Uterus (tissue), 4 donors: Measurements from ENCODE around the gene TPD52L2. TPM values are rescaled to one million over a fixed set of nuclear protein-coding genes. Genes with fewer than 3 reads are reported as not detected.
A peak's percentile ranks its signal among the peaks of the same experiment; 100 is the strongest.

Source experiments
- DNase-seq, 2 donors: peaks; one replicate each; pipeline ENCODE4 v3.0.0-alpha.2; 2019 to 2020
- H3K27ac ChIP-seq, 2 donors: fragments of 200-600 bp; sonication (generic); 1 replicate in 1 of 2; 2 replicates in 1 of 2; pipeline ENCODE4 v1.5.1; 2016 to 2018
- H3K27me3 ChIP-seq, 2 donors: fragments of 200-600 bp; sonication (generic); one replicate each; pipeline ENCODE4 v1.5.1; 2018 to 2019; ENCODE audit warnings: control low read depth in 1 of 2
- H3K36me3 ChIP-seq, 2 donors: fragments of 200-600 bp; sonication (generic); one replicate each; pipeline ENCODE4 v1.5.1; 2019; ENCODE audit warnings: control low read depth in 1 of 2
- H3K4me1 ChIP-seq, 2 donors: fragments of 200-600 bp; sonication (generic); one replicate each; pipeline ENCODE4 v1.5.1; 2018 to 2019; ENCODE audit warnings: control low read depth in 1 of 2
- H3K4me3 ChIP-seq, 2 donors: fragments of 200-600 bp; sonication (generic); 1 replicate in 1 of 2; 2 replicates in 1 of 2; pipeline ENCODE4 v1.5.1; 2018 to 2019; ENCODE audit warnings: mild to moderate bottlenecking in 1 of 2
- H3K9me3 ChIP-seq, 2 donors: fragments of 200-600 bp; sonication (generic); one replicate each; pipeline ENCODE4 v1.5.1; 2019; ENCODE audit warnings: control low read depth in 1 of 2
- POLR2A ChIP-seq, 2 donors: fragments of 450-650 bp; IDR thresholded peaks; one replicate each; pipeline ENCODE4 v1.6.1; 2016; ENCODE audit warnings: antibody characterized with exemption in 2 of 2, mild to moderate bottlenecking in 1 of 2, moderate library complexity in 1 of 2
- intact Hi-C: fragments of 100-400 bp; cut with DNase I; formaldehyde crosslinking; loops from one replicate; pipeline ENCODE4 v1.15.1; 2023; ENCODE audit warnings: low total_unique reads
- total RNA-seq, 4 donors: library from RNA; depleted of rRNA in 3 of 4; stranded (reverse); fragments of >200 nt in 3 of 4; gene quantifications; one replicate each; pipeline versions ENCODE4 v1.1.0 to v1.2.4, GENCODE V29; 2014 to 2023
- TF ChIP-seq, protein P1 (sequence below), 4 experiments: fragments of 200-600 bp in 2 of 4; fragments of 450-650 bp in 2 of 4; sonication (generic) in 2 of 4; IDR thresholded peaks; one replicate each; pipeline ENCODE4 v1.5.1; 2016 to 2019; ENCODE audit warnings: antibody characterized with exemption in 4 of 4, mild to moderate bottlenecking in 2 of 4, moderate library complexity in 1 of 4
- donor health status: DM: yes; HTN: yes; CAD: no.

Gene TPD52L2
- total RNA-seq, 4 donors from 2014 or later = 44.1 to 77.8 (median 62.0) TPM

GRCh38 chr20:63896264-63897105, 31.4 kb downstream of the TPD52L2 start:
- H3K4me1 ChIP-seq = peaks cover 0 to 16% of the 10 kb centered on the region in 2 donors
- intact Hi-C loops = no loop called here
- H3K36me3 ChIP-seq = no peaks in the 10 kb centered on the region
- no peak for DNase-seq
- peak overlapping the region; percentile 64 to 65 for H3K27ac ChIP-seq
- TF ChIP-seq, protein P1, sequence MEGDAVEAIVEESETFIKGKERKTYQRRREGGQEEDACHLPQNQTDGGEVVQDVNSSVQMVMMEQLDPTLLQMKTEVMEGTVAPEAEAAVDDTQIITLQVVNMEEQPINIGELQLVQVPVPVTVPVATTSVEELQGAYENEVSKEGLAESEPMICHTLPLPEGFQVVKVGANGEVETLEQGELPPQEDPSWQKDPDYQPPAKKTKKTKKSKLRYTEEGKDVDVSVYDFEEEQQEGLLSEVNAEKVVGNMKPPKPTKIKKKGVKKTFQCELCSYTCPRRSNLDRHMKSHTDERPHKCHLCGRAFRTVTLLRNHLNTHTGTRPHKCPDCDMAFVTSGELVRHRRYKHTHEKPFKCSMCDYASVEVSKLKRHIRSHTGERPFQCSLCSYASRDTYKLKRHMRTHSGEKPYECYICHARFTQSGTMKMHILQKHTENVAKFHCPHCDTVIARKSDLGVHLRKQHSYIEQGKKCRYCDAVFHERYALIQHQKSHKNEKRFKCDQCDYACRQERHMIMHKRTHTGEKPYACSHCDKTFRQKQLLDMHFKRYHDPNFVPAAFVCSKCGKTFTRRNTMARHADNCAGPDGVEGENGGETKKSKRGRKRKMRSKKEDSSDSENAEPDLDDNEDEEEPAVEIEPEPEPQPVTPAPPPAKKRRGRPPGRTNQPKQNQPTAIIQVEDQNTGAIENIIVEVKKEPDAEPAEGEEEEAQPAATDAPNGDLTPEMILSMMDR (IDR thresholded peaks at IDR 0.05) = no peak
- TF ChIP-seq POLR2A (IDR thresholded peaks at IDR 0.05) = no peak
- no peaks in the 10 kb centered on the region for H3K9me3 ChIP-seq
- no peaks in the 10 kb centered on the region for H3K27me3 ChIP-seq
- H3K4me3 ChIP-seq = peak overlapping the region; percentile 41 to 60

DNA sequence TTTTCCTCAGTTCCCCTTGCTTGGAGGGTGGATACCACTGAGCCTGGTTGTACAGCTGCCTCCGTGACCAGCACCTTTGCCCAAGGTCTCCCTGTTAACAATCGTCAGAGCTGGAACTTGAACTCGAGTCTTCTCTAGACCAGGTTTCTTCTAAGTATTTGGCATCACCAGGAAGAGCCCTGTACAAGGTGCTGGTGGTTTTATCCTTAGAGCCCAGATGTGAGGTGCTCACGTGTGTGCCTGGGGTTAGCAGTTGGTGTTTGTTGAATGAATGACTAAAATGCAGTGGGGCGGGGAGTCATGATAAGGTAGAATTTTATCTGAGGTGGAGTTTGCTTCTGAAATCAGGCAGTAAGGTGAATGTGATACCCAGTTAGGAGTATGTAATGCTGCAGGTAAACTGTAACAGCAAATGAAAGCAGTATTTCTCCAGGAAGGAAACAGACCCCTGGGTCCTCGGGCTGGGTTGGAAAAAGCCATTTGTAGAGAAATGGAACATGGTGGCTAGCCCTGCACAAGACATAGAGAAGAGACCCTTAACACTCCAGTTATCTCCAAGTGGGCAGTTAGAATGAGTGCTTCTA, 33.0 kb downstream of the TPD52L2 start:
- Histone ChIP-seq H3K27ac (no peak overlapping the region), H3K4me1 (peaks cover 0 to 16% of the 10 kb centered on the region in 2 donors), H3K27me3 (no peaks in the 10 kb centered on the region), H3K9me3 (no peaks in the 10 kb centered on the region), H3K36me3 (no peaks in the 10 kb centered on the region), H3K4me3 (no peak overlapping the region)
- TF ChIP-seq, protein P1 (IDR thresholded peaks at IDR 0.05) = no peak
- DNase-seq = no peak
- intact Hi-C loops = no loop called here

DNA sequence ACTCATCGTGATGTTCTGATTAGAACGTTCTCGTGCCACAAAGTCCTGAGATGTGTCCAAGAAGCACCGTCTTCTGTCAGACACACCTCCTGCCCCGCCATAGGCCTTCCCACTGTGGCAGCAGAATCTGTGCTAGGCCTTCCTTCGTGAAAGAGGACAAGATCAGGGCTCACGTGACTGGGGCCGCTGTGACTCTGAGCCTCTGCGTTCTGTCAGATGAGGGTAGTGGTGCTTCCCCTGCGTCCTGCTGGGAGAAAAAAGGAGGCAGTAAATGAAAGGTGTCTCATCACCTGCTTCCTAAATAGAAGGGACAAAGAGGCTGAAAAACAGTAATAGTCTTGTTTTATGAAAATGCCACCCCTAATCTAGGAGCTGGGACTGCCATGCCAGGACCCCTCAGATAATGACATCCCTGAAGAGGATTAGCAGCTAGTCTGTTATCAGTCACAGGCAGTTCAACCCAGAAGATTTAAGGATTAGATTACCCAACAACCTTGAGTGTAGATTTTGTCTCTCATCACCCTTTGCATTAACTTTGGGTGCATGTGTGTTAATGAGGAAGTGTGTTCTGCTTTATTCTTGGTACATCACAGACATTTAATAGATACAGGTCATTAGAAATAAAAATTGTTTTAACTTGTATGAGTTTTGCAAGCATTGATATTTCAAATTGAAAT, 34.0 kb downstream of the TPD52L2 start:
- H3K4me3 ChIP-seq = no peak overlapping the region
- H3K27ac ChIP-seq = no peak overlapping the region
- H3K36me3 ChIP-seq = no peaks in the 10 kb centered on the region
- H3K27me3 ChIP-seq = no peaks in the 10 kb centered on the region
- H3K4me1 ChIP-seq = peaks cover 0 to 16% of the 10 kb centered on the region in 2 donors
- TF ChIP-seq, protein P1 (IDR thresholded peaks at IDR 0.05) = no peak
- TF ChIP-seq POLR2A (IDR thresholded peaks at IDR 0.05) = no peak
- no peaks in the 10 kb centered on the region for H3K9me3 ChIP-seq
- intact Hi-C loops = no loop called here
- no peak for DNase-seq

- TF ChIP-seq, protein P1 (IDR thresholded peaks at IDR 0.05) = no peak
- no peak for TF ChIP-seq POLR2A (IDR thresholded peaks at IDR 0.05)
- no peak overlapping the region for H3K4me3 ChIP-seq
- no peak overlapping the region for H3K27ac ChIP-seq
- H3K27me3 ChIP-seq = no peaks in the 10 kb centered on the region
- no peak for DNase-seq
- peaks cover 0 to 11% of the 10 kb centered on the region in 2 donors for H3K4me1 ChIP-seq
- intact Hi-C loops = no loop called here
- H3K36me3 ChIP-seq = no peaks in the 10 kb centered on the region
- H3K9me3 ChIP-seq = no peaks in the 10 kb centered on the region
These were observed 35.3 kb downstream of the TPD52L2 start for GRCh38 chr20:63900413-63900812.
